HG03457 (cell line): Measurements from ENCODE around the gene TLE1.

Source experiments
- ATAC-seq: cut with Tn5 transposase; IDR thresholded peaks from one replicate; pipeline ENCODE4 v1.9.1; 2021; ENCODE audit warnings: moderate number of reproducible peaks; ENCODE audit not compliant: unreplicated experiment

The TLE1 gene

DNA sequence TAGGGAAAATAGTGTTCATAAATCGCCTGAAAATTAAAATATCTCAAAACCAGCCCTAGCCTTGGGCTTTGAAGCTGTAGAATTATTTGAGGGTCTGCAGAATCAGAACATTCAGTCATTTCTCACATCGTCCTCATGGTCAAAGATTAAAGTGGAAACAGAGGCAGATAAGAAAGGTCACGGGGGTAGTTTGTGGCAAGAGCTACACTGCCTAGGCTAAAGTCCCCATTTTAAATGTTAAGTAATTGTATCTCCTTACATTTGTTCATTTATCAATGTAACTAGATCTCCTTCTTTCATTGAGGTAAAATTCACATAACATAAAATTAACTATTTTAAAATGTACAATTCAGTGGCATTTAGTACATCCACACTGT, 139.2 kb downstream of the TLE1 start:
- ATAC-seq: no peak

DNA sequence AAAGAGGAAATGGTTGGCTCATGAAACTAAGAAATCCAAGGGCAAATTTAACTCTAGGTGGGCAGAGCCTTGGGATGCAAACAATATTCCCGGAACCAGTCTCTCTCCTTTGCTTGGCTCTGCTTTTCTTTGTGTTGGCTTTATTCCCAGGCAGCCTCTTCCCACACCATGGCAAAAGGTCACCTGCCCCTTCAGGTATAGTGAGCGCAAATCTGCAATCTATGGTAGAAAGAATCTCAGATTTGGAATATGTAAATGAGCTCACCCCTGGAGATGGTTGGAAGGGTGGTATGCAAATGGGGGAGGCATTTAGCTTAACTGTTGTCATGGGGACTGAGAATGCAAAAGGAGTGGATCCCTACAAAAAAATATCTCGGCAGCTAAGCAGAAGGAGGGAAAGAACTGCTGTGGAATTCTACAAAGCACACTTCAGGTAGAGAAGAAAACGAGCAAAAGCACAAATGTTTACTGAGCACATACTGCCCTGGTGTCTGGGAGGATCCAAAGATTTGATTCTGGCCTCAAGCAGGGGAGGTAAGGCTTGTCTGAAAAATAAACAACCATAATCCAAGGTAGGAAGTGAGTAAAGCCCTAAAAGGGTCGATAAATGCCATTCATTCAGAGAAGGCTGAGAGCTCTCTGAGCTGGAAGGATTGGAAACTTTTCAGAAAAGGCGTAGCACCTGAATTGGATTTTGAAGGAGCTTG, 139.7 kb downstream of the TLE1 start:
- no peak for ATAC-seq

DNA sequence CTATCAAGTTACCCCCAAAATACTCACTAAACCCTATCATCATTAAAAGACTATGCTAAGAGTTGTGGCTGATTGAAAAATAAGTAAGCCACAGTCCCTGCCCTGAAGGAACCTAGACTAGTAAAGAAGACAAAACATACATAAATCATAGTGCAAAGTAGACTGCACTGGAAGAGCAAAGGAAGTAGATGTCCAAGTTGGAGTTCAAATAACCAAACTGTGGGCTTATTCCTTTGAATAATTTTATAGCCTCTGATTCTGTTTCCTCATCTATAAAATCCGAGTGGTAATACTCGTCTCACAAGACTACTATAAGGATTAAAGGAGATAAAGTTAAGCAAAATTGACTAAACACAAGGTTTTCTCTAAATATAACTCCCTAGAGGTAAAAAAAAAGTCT, 140.4 kb downstream of the TLE1 start:
- no peak for ATAC-seq

DNA sequence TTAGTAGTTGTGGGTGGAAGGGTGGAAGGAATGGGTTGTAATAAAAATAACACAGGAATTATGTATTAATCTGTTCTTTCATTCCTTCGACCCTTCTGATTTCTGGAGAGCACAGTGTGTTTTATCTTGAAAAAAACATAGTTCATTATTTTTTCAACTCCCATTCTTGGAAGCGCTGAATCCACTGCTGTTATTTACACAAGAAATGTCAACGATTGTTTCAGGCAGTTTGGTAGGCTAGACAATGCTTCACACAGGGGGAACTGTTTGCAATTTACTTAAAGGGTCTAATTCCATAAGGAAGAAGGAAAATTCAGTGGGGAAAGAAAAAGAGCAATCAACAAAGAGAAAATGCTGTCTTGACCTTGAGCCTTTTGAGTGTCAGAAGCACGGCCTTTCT, 142.9 kb downstream of the TLE1 start:
- no peak for ATAC-seq

DNA sequence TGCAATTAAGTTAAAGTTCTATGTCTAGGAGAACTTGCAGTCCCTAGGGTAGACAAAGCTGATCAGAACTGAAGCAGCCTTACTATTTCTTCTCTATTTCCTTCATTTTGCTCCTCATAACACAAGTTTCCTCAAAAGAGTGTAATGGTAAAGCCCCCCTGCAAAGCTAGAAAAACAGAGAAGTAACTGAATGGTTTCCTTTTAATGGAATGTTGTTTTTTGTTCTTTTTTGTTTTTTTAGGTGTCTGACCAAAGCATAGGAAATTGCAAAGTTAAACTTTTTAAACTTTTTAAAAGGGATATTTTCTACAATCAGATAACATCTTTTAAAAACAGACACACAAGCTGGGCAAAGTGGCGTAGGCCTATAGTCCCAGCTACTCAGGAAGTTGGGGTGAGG, 145.7 kb downstream of the TLE1 start:
- ATAC-seq: no peak

DNA sequence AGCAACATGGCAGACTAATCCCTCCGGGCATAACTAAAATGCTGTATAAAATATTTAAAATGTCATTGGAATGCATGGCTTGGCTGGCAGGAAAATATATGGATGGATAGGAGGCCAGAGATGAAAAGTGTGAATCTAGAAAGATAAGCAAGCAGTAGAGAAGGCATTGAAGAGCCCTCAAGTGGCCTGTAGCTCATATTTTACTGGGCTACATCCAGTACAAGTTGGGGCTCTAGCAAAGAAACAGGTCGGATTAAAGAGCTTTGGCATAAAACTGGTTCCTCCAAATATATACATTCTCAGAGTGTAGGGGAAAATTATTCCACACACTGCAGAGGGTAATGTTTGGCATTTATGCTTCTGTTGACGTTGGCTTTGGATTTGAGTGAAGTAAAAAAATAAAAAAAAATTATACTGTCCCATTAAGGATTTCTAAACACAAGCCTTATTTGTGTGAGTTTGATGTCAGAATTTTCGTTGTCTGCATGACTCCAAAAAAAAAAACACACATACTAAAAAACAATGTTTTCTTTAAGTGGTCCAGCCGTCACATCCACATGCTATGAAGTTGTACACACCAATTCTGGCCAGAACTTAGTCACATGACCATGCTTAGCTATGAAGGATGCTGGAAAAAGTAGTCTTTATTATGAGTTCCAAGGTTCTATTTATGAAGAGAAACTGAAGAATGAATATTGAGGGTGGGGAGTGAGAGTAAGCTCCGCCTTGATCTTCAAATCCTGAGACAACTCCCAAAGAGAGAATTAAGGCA, 147.0 kb downstream of the TLE1 start:
- no peak for ATAC-seq

DNA sequence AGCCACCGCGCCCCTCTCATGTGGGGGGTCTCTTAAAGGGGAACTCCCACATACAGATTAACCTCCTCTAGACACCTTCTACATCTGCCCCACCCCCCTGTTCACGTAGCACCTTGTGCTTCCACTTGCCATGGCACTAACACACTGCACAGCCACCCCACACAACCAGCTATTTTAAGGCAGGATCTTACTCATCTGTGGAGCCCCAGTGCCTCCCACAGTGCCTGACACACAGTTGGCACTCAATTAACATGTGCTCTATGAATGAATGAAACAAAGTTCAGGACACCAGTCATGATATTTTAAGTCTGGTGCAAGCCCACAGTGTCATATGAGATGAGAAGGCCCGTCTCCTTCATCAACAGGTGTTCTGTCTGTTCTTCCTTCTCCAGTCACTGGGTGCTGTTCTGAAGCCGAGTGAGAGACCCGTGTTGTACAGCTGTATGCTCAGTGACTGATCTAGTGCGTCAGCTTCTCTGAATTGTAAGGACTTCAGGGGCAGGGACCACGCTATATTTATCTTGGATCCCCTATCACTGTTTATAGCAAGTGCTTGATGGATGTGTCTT, 149.1 kb downstream of the TLE1 start:
- ATAC-seq: no peak

DNA sequence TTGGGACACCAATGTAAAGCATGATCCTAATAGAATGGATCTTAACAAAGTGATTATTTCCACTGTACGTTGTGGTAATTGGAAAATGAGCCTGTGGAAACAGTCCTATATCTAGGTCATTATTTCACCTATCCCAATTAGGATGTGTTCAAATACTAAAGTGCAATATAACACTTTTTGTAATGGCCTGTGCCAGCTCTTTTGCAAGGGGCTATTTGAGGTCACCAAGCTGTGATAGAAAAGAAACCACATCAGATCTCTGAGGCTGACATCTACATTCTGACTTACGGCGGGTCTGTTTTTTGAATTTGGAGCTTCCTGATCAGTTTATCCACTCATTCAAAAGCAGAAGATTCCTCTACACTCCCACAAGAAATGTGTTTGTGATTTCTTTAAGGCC, 150.0 kb downstream of the TLE1 start:
- no peak for ATAC-seq

DNA sequence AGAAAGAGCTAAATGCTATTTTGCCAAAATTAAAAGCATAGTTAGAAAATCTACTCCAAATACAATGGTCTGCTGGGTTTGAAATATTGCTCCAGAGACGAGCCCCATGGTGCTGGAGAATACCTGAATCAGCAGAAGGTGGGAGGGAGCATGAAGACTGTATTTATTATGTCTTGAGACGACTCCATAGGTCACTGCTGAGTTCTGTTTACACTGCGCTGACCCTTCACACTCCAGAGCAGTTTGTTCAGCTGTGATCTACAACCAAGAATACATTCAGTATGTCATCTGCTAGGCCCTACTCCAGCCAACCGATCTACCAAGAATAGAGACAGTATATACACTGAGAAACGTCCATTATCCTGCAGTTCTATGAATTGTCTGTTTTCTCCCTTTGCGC, 150.5 kb downstream of the TLE1 start:
- no peak for ATAC-seq

DNA sequence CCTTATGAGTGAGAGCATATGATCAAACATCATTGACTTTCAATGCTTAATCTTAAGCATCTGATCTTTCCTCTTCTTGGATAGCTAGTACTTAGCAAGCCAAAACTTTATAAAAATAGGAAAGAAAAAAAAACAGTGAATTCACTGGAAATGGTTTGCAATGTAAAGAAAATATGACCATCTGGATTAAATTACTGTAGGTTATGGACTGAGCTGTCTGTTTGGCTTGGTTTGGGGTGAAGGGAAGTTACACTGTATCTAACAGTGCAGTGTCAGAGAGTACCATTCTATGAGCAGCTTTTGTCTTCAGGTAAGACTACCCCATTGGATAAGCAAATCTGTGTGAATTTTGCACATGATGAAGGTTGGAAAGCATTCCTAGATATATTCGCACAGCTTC, 151.4 kb downstream of the TLE1 start:
- no peak for ATAC-seq

DNA sequence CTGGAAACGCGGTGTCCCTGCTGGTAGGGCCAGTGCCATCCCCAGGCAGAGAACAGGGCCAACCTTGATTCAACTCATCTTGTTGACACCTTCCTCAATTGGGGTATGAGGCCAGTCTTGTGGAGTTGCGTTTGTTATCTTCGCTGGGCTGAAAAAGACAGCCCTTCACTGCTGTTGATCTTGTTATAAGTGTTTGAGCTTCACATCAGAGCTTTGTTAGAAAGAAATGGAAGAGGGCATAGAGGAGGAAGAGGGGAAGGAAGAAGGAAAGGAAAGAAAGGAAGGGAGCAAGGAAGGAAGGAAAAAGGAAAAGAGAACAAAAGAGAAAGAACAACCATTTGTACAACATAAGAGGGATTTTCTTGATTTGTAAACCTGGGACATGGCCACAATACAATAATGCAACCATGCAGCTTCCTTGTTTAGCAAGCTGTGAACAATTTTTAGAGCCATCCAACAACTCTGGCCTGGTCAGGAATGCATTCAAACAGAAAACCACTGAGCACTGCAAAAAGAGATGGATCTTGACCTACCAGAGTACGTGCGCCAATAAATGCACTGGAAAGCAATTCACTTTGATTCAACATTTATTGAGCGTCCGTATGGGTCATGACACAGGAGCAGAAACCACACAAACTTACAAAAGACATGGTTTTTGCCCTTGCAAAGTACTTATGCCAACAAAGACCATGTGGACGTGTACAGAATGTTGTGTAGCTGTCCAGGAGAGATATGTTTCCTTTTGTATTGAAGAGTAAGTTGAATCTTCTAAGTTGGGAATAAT, 152.9 kb downstream of the TLE1 start:
- no peak for ATAC-seq

DNA sequence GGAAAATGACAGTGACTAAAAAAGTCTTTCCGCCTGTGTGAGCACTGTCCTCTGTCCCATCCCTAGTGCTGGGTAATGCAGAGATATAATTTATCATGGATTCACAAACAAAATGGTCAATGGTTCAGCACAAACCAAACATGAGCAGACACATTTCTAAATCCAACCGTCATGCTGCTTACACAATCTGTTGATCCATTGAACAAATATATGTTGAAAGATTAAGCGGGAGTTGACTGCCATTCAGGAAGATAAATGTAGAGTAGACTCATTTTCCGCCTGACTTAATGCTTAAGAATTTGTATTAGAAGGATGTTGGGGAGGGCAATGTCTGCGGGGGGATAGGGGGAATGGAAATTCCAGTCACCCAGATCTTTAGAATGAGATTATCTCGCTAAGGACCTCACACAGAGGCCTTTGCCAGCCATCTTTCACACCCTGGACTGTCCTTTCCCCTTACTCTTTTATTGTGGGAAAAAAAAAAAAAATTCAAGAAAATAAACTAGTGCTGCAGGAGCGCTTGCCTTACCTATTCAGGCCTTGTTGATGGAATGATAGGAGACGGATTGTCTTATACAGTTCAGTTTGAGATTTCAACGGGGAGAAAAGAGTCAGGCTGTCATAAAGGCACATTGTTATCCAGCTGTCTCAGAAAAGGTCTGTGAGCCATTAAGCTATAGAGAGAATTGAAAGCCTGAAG, 153.7 kb downstream of the TLE1 start:
- no peak for ATAC-seq

DNA sequence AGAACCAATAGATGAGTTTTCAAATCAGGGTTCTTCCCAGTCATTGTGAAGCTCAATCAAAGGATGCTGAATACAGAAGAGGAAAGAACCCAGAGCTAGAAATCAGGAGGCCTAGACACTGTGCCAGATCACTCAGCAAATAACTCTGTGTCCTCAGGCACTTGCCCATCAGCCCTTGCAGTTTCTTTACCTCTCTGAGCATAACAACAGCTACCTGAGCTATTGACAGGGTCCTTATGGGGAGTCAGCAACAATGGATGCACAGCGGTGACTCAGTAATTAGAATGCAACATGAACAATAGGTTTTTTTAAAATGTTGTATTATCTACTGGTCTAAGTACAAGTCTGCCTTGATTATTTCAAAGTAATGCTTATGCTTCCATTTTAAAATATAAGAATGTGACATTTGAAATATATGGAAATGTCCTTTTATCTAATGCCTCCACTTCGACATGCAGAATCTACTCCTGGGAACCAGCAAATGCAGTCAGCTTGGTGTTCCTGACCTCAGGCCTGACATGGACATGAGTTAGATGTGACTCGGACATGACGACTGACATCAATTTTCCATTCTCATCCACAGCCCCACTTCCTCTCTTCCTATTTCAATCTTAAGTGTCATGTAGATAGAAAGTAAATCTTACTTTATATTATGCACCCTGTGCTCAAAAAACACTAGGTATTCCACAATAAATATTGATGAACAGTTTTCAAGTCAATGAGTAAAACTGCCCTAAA, 155.0 kb downstream of the TLE1 start:
- no peak for ATAC-seq
